Colonic mucosa (tissue), 4 donors: ENCODE data around the gene TCF7L1. TPM values are rescaled to one million over a fixed set of nuclear protein-coding genes. Genes with fewer than 3 reads are reported as not detected.

Source experiments
- DNase-seq: peaks from one replicate; pipeline ENCODE4 v3.0.0-alpha.2; 2020
- H3K27ac ChIP-seq: fragments of 200-600 bp; one replicate; pipeline ENCODE4 v1.8.0; 2021
- H3K27me3 ChIP-seq: fragments of 200-600 bp; one replicate; pipeline ENCODE4 v1.8.0; 2021
- H3K36me3 ChIP-seq: fragments of 200-600 bp; one replicate; pipeline ENCODE4 v1.8.0; 2021
- H3K4me1 ChIP-seq: fragments of 200-600 bp; one replicate; pipeline ENCODE4 v1.8.0; 2021; ENCODE audit warnings: mild to moderate bottlenecking
- H3K4me3 ChIP-seq: fragments of 200-600 bp; one replicate; pipeline ENCODE4 v1.8.0; 2021
- H3K9ac ChIP-seq, 2 donors: one replicate each; pipeline ENCODE4 v1.7.0; 2013; ENCODE audit warnings: control low read depth in 2 of 2, low read depth in 2 of 2, low read length in 2 of 2
- H3K9me3 ChIP-seq: fragments of 200-600 bp; one replicate; pipeline ENCODE4 v1.8.0; 2021
- CTCF ChIP-seq: fragments of 200-600 bp; IDR thresholded peaks from one replicate; pipeline ENCODE4 v1.8.0; 2022; ENCODE audit warnings: antibody characterized with exemption, mild to moderate bottlenecking
- intact Hi-C: fragments of 100-400 bp; cut with DNase I; formaldehyde crosslinking; loops from one replicate; pipeline ENCODE4 v1.14.1; 2022
- total RNA-seq, 2 donors: library from RNA; stranded (reverse); fragmentation: NEBNext Ultra II Directional in 1 of 2; extraction: Animal tissue kit (Norgen Biotek cat#: 25700) in 1 of 2; gene quantifications; one replicate each; pipeline ENCODE4 v1.2.1, GENCODE V29; 2021
- donor health status: healthy.
- donor health status: DM: no; HTN: no; CAD: no.
- donor health status: DM: no; HTN: no; CAD: no.

The TCF7L1 gene
- total RNA-seq, 2 donors from 2014 or later = 0.99 to 3.2 TPM

- Histone ChIP-seq H3K4me3 (no peak overlapping the region), H3K36me3 (no peaks in the 10 kb centered on the region), H3K4me1 (no peaks in the 10 kb centered on the region), H3K27ac (no peak overlapping the region), H3K27me3 (no peaks in the 10 kb centered on the region), H3K9ac (no peak overlapping the region), H3K9me3 (no peaks in the 10 kb centered on the region)
- DNase-seq = no peak
- no peak for TF ChIP-seq CTCF
- intact Hi-C loops = no loop called here
Observed at GRCh38 chr2:85164145-85164569, 31.0 kb downstream of the TCF7L1 start.

GRCh38 chr2:85165088-85165690 is 32.0 kb downstream of the TCF7L1 start:
- H3K27me3 ChIP-seq = no peaks in the 10 kb centered on the region
- H3K27ac ChIP-seq = no peak overlapping the region
- no peak overlapping the region for H3K4me3 ChIP-seq
- H3K9me3 ChIP-seq = no peaks in the 10 kb centered on the region
- TF ChIP-seq CTCF = no peak
- H3K36me3 ChIP-seq = no peaks in the 10 kb centered on the region
- no peak overlapping the region for H3K9ac ChIP-seq
- H3K4me1 ChIP-seq = no peaks in the 10 kb centered on the region
- intact Hi-C loops = no loop called here
- no peak for DNase-seq

- Histone ChIP-seq H3K27me3 (no peaks in the 10 kb centered on the region), H3K9me3 (no peaks in the 10 kb centered on the region), H3K4me3 (no peak overlapping the region), H3K27ac (no peak overlapping the region), H3K9ac (no peak overlapping the region), H3K36me3 (no peaks in the 10 kb centered on the region), H3K4me1 (no peaks in the 10 kb centered on the region)
- intact Hi-C loops = no loop called here
- TF ChIP-seq CTCF = no peak
- no peak for DNase-seq
Observed at GRCh38 chr2:85166021-85166420, 32.8 kb downstream of the TCF7L1 start.

GRCh38 chr2:85167479-85167878 is 34.3 kb downstream of the TCF7L1 start:
- no peaks in the 10 kb centered on the region for H3K36me3 ChIP-seq
- TF ChIP-seq CTCF = no peak
- intact Hi-C loops = no loop called here
- H3K27me3 ChIP-seq = no peaks in the 10 kb centered on the region
- no peak for DNase-seq
- H3K27ac ChIP-seq = no peak overlapping the region
- H3K4me1 ChIP-seq = no peaks in the 10 kb centered on the region
- H3K4me3 ChIP-seq = no peak overlapping the region
- H3K9me3 ChIP-seq = no peaks in the 10 kb centered on the region
- no peak overlapping the region for H3K9ac ChIP-seq

- TF ChIP-seq CTCF = no peak
- Histone ChIP-seq H3K9me3 (no peaks in the 10 kb centered on the region), H3K9ac (no peak overlapping the region), H3K4me3 (no peak overlapping the region), H3K4me1 (no peaks in the 10 kb centered on the region), H3K27me3 (no peaks in the 10 kb centered on the region), H3K36me3 (no peaks in the 10 kb centered on the region), H3K27ac (no peak overlapping the region)
- DNase-seq = no peak
- intact Hi-C loops = no loop called here
Observed at GRCh38 chr2:85168942-85169341, 35.8 kb downstream of the TCF7L1 start.
